GM19328 (cell line): Measurements from ENCODE around the gene PEX7.
"Not testable (repeated sequence)": the region's sequence is repeated elsewhere in the genome, so short reads cannot be mapped to it uniquely, and the experiment has no call there.

ENCODE experiments used
- ATAC-seq: cut with Tn5 transposase; IDR thresholded peaks from one replicate; pipeline ENCODE4 v1.9.1; 2021; ENCODE audit warnings: mild to moderate bottlenecking, moderate library complexity; ENCODE audit not compliant: unreplicated experiment

PEX7 gene

GRCh38 chr6:136822376-136823127, at the start of gene PEX7:
TSS of gene PEX7 (plus strand) at chr6:136822592. CDS start at chr6:136822666, 74 bp downstream.
- ATAC-seq = peak; percentile 94

- peak; percentile 57 for ATAC-seq
Measured at GRCh38 chr6:136772685-136773472, 49.5 kb upstream of the PEX7 start.

GRCh38 chr6:136773473-136773796, 49.0 kb upstream of the PEX7 start:
- no peak for ATAC-seq

- ATAC-seq = no peak
Measured at GRCh38 chr6:136774228-136775041, 48.0 kb upstream of the PEX7 start.

- ATAC-seq = no peak
Measured at GRCh38 chr6:136775081-136775480, 47.3 kb upstream of the PEX7 start.

- ATAC-seq = no peak
Measured at GRCh38 chr6:136775548-136775947, 46.8 kb upstream of the PEX7 start.

- no peak for ATAC-seq
Measured at GRCh38 chr6:136777651-136778050, 44.7 kb upstream of the PEX7 start.

- no peak for ATAC-seq
Measured at GRCh38 chr6:136779682-136780081, 42.7 kb upstream of the PEX7 start.

- no peak for ATAC-seq
Measured at GRCh38 chr6:136780972-136781371, 41.4 kb upstream of the PEX7 start.

GRCh38 chr6:136782021-136782770, 40.2 kb upstream of the PEX7 start:
- ATAC-seq = no peak

GRCh38 chr6:136783021-136783420, 39.4 kb upstream of the PEX7 start:
- no peak for ATAC-seq

- ATAC-seq = peak; percentile 73
Measured at GRCh38 chr6:136783495-136784270, 38.7 kb upstream of the PEX7 start.

- no peak for ATAC-seq
Measured at GRCh38 chr6:136784271-136784664, 38.1 kb upstream of the PEX7 start.

GRCh38 chr6:136784910-136785746, 37.3 kb upstream of the PEX7 start:
- no peak for ATAC-seq

- ATAC-seq = no peak
Measured at GRCh38 chr6:136786658-136787057, 35.7 kb upstream of the PEX7 start.

GRCh38 chr6:136787726-136788068, 34.7 kb upstream of the PEX7 start:
- ATAC-seq = no peak

GRCh38 chr6:136788069-136788902, 34.1 kb upstream of the PEX7 start:
- ATAC-seq = no peak

- not testable (repeated sequence) for ATAC-seq
Measured at GRCh38 chr6:136789440-136789839, 33.0 kb upstream of the PEX7 start.
